Mucosa of stomach (tissue), 1 donor: ENCODE data around the gene MLXIP.
"Not testable (repeated sequence)": the region's sequence is repeated elsewhere in the genome, so short reads cannot be mapped to it uniquely, and the experiment has no call there.

Source experiments
- H3K27me3 ChIP-seq: one replicate; pipeline ENCODE4 v1.7.0; 2013; ENCODE audit warnings: mild to moderate bottlenecking, low read length; ENCODE audit not compliant: control insufficient read depth, insufficient read depth
- H3K36me3 ChIP-seq: one replicate; pipeline ENCODE4 v1.7.0; 2013; ENCODE audit warnings: low read length; ENCODE audit not compliant: control insufficient read depth, insufficient read depth
- H3K4me1 ChIP-seq: one replicate; pipeline ENCODE4 v1.7.0; 2013; ENCODE audit warnings: mild to moderate bottlenecking, low read length; ENCODE audit not compliant: control insufficient read depth, insufficient read depth
- H3K4me3 ChIP-seq: one replicate; pipeline ENCODE4 v1.7.0; 2013; ENCODE audit warnings: low read length
- H3K9ac ChIP-seq: one replicate; pipeline ENCODE4 v1.7.0; 2013; ENCODE audit warnings: mild to moderate bottlenecking, low read length, moderate library complexity
- H3K9me3 ChIP-seq: one replicate; pipeline ENCODE4 v1.7.0; 2013; ENCODE audit warnings: mild to moderate bottlenecking, low read length, moderate library complexity; ENCODE audit not compliant: control insufficient read depth
- donor health status: Pancreatic carcinoma.

MLXIP gene

DNA sequence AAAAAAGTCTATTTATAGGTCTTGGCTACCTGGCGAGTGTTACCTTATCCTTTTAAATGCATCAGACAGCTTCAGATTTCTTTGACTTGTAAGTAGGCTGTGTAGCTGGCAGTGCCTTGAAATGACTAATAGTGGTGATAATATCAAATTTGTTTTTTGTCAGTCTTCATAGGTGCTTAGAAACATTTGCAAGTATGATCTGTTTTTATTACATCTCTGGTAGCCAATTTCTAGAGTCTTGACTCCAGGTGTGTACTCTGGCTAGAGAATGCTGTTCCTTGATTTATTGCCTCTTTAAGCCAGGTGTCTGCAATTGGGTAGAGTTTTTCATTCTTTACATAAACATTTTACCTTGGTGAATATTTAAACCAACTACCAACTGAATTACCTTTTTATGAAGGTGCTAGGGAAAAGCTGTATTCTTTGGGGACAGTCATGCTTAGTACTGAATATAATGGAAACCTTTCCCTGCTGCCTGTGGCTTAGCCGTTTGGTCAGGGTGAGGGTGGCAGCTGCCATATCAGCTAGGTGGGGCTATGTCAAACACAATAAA, 32.6 kb downstream of the MLXIP start:
- Histone ChIP-seq H3K36me3 (no peaks in the 10 kb centered on the region), H3K27me3 (no peaks in the 10 kb centered on the region), H3K4me3 (no peak overlapping the region), H3K9me3 (no peaks in the 10 kb centered on the region), H3K9ac (peak overlapping the region; percentile 5), H3K4me1 (peaks cover 72% of the 10 kb centered on the region)

DNA sequence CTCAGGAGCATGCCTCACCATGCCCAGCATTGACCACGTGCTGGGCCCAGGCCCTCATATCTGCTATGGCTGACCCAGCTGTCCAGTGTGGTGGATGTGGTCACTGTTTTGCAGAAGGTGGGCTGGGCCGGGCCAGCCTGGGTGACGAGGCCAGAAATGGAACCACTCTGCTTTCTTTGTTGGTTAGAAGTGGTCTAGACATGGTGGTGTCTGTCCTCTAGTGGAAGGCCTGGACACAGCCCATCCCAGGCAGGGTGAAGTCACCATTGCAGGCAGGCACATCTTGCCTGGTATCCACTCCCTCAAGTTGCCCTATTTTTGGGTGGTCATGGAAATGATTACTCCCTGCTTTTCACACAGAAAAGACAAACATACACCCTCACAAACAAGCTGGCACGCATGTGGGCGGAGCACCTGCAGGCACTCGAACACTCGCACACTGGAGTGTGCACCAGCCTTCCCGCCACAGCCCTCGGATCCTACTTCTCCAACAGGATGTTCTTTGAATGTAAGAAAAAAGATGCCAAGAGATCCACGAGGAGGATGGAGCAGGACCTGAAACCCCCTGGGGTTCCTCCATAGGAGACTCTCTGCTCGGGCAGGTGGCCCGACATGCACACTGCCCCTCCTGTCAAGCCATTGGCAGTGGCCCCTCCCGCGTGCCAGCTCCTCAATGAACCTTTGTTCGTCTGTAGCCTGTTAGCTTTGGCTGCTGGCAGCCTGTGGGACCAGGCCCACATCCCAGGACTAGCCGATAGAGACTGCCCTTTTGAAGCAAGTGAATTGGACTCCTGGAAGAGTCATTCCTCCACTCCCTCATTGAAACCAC, 38.4 kb downstream of the MLXIP start:
- no peak overlapping the region for H3K9ac ChIP-seq
- H3K4me1 ChIP-seq: peaks cover 53% of the 10 kb centered on the region
- H3K36me3 ChIP-seq: no peaks in the 10 kb centered on the region
- H3K4me3 ChIP-seq: no peak overlapping the region
- H3K9me3 ChIP-seq: no peaks in the 10 kb centered on the region
- no peaks in the 10 kb centered on the region for H3K27me3 ChIP-seq

DNA sequence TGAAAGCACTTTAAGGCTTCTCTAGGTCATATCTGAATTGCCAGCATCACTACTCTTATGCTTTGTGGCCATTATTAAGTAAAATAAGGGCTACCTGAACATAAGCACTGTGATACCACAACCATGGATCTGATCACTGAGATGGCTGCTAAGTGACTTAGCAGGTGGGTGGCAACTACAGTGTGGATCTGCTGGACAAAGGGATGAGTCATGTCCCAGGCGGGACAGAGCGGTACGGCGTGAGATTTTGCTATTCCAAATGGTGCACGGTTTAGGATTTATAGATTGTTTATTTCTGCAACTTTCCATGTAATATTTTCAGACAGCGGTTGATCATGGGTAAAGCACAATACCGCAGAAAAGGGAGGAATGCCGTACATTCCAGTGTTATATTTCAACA, 39.4 kb downstream of the MLXIP start:
- Histone ChIP-seq H3K9ac (no peak overlapping the region), H3K9me3 (no peaks in the 10 kb centered on the region), H3K27me3 (no peaks in the 10 kb centered on the region), H3K4me3 (no peak overlapping the region), H3K36me3 (no peaks in the 10 kb centered on the region), H3K4me1 (peaks cover 47% of the 10 kb centered on the region)

DNA sequence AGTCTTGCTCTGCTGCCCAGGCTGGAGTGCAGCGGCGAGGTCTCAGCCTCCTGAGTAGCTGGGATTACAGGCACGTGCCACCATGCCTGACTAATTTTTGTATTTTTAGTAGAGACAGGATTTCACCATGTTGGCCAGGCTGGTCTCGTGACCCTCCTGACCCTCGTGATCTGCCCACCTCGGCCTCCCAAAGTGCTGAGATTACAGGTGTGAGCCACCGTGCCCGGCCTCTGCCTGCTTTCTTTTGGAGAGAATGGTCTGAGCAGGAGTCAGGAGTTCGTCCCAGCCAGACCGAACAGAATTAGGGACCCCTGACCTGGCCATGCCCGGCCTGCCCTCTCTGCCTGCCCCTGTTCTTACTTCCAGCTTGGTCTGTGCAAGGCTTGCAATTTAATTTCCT, 42.8 kb downstream of the MLXIP start:
- H3K4me3 ChIP-seq, H3K36me3 ChIP-seq, H3K9ac ChIP-seq, H3K27me3 ChIP-seq, H3K9me3 ChIP-seq: not testable (repeated sequence)
- peaks cover 39% of the 10 kb centered on the region for H3K4me1 ChIP-seq

DNA sequence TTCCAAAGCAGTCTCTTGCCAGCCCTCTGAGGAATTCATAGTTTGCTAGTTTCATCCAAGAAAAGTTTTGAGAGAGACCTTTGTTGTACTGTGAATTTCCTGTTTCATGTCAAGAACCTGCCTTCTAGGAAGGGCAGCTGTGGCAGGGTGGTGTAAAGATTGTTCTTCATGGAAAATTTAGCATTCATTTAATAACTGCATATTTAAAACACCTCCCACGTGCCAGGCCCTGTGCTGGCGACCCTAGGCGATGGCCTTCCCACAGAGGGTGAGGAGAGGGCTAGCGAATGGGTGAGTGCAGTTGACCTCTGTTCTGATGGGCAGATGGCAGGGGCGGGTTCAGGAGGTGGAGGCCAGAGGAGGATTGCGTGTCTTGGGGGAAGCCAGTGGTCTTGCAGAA, 43.2 kb downstream of the MLXIP start:
- H3K4me3 ChIP-seq: no peak overlapping the region
- no peaks in the 10 kb centered on the region for H3K27me3 ChIP-seq
- H3K4me1 ChIP-seq: peaks cover 38% of the 10 kb centered on the region
- H3K36me3 ChIP-seq: no peaks in the 10 kb centered on the region
- no peak overlapping the region for H3K9ac ChIP-seq
- H3K9me3 ChIP-seq: no peaks in the 10 kb centered on the region

DNA sequence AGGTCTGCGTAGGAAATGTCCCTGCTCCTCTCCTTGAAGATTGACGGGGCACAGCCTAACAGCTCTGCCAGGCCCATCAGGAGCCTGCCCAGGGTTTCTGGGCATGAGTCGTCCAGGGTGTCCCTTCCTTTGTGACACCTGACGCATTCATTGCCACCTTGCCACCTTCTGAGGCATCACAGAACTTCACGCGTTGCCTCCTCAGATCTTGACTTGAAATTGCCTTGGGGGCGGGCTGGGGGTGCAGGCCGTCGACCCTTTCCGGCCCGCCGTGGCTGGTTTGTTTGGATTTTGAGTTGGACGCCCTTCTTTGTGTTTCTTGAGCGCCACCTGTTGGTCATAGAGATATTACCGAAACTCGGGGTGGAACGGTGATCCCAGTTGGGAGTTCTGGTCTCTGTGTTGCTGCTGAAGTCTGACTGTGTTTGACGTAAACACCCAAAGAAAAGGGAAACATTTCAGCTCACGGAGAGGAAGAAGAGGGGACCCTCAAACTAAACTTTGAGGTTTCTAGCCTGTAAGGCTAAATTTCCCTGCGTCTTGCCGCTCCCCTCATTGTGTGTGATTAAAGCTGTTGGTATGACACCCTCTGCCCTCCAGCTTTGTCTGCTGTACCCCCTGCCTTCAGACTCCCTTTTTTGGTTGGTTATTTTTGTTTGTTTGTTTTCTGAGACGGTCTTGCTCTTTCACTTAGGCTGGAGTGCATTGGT, 44.6 kb downstream of the MLXIP start:
- Histone ChIP-seq H3K4me1 (peaks cover 23% of the 10 kb centered on the region), H3K9me3 (no peaks in the 10 kb centered on the region), H3K36me3 (peaks cover 7% of the 10 kb centered on the region), H3K27me3 (no peaks in the 10 kb centered on the region), H3K9ac (peak overlapping the region; percentile 47), H3K4me3 (no peak overlapping the region)

DNA sequence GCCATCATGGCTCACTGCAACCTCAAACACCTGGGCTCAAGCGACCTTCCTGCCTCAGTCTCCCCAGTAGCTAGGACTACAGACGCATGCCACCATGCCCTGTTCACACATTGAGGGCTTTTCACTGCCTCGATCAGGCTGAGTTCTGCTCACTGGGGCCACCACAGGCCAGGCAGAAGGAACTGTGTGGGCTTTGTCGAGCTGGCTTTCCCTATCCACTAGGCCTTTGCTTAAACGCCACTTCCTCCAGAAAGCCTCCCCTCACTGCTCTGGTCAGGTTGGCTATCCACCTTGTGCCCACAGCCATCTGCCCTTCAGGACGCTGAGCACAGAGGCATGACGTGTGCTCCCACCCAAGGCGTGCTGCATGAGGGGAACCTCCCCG, 45.2 kb downstream of the MLXIP start:
- peaks cover 8% of the 10 kb centered on the region for H3K36me3 ChIP-seq
- H3K4me1 ChIP-seq: peaks cover 20% of the 10 kb centered on the region
- H3K9me3 ChIP-seq: no peaks in the 10 kb centered on the region
- peak overlapping the region; percentile 3 for H3K9ac ChIP-seq
- no peak overlapping the region for H3K4me3 ChIP-seq
- no peaks in the 10 kb centered on the region for H3K27me3 ChIP-seq

DNA sequence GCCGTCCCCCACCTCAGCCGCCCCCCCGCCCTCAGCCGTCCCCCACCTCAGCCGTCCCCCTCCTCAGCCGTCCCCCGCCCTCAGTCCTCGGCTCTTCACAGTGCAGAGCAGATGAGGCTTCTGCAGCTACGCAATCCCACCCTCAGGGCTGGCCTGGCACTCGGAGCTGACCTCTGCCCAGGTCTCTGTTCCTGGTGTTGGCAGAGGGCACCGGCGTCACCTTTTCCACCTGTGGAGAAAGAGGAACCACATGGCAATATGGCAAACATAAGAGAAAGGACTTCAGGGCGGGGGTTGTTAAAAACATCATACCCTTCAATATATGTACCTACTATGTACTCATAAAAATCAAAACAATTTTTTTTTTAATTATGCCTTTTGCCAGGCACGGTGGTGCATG, 45.8 kb downstream of the MLXIP start:
- H3K9ac ChIP-seq: no peak overlapping the region
- no peaks in the 10 kb centered on the region for H3K9me3 ChIP-seq
- H3K27me3 ChIP-seq: no peaks in the 10 kb centered on the region
- peaks cover 15% of the 10 kb centered on the region for H3K36me3 ChIP-seq
- H3K4me1 ChIP-seq: peaks cover 20% of the 10 kb centered on the region
- H3K4me3 ChIP-seq: no peak overlapping the region

DNA sequence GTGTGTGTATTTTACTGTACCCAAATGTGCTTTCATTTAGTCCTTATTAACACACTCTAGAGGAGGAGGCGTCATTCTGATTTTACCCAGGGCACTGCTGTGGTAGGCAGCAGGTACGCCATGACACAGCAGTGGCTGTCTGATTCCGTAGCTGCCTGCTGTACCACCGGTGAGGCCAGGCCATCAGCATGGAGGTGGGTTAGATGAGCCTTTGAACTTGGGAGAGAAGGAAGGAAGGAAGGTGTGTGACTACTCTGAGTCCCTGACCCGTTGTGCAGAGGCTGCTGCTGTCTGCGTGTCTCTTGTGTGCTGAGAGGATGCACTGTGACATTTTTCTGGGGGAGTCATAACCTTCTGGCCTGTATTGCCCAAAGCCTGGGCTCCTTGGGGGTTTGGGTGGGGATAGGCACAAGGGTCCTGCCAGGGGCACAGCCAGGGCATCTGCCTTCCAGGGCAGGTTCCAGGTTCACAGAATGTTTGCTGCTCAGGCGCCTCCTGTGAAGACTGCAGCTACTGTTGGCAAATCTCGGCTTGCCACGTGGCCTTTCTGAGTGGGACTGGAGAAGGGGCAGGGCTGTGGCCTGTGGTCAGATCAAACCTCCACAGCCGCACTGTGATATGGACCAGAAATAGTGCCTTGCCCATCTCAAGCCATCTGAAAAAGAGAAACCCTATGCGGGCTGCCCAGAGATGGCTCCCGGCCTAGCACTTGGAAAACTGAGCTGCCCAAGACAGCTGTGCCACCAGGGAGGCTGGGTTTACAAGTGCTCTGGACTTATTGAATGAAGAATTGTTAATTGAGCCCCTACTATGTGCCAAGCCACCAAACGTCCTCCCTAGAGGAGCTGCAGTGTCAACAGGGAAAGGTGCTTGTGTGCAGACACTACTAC, 47.1 kb downstream of the MLXIP start:
- Histone ChIP-seq H3K9me3 (no peaks in the 10 kb centered on the region), H3K27me3 (no peaks in the 10 kb centered on the region), H3K9ac (no peak overlapping the region), H3K4me1 (peaks cover 23% of the 10 kb centered on the region), H3K36me3 (peaks cover 22% of the 10 kb centered on the region), H3K4me3 (no peak overlapping the region)

DNA sequence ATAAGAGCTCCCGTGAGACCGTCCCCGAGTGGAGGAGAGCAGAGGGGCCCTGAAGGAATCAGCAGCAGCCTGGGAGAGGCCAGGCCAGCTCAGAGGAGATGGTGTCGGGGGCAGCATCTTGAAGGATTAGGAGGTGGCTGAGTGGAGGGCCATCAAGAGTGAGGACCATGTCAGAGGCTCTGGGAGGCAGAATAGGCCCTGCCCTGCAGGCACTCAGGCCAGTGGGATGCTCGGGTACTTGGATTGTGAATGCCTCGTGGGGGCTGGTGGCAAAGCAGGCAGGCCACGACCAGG, 47.7 kb downstream of the MLXIP start:
- Histone ChIP-seq H3K27me3 (no peaks in the 10 kb centered on the region), H3K4me1 (peaks cover 23% of the 10 kb centered on the region), H3K4me3 (no peak overlapping the region), H3K9ac (no peak overlapping the region), H3K36me3 (peaks cover 26% of the 10 kb centered on the region), H3K9me3 (no peaks in the 10 kb centered on the region)

DNA sequence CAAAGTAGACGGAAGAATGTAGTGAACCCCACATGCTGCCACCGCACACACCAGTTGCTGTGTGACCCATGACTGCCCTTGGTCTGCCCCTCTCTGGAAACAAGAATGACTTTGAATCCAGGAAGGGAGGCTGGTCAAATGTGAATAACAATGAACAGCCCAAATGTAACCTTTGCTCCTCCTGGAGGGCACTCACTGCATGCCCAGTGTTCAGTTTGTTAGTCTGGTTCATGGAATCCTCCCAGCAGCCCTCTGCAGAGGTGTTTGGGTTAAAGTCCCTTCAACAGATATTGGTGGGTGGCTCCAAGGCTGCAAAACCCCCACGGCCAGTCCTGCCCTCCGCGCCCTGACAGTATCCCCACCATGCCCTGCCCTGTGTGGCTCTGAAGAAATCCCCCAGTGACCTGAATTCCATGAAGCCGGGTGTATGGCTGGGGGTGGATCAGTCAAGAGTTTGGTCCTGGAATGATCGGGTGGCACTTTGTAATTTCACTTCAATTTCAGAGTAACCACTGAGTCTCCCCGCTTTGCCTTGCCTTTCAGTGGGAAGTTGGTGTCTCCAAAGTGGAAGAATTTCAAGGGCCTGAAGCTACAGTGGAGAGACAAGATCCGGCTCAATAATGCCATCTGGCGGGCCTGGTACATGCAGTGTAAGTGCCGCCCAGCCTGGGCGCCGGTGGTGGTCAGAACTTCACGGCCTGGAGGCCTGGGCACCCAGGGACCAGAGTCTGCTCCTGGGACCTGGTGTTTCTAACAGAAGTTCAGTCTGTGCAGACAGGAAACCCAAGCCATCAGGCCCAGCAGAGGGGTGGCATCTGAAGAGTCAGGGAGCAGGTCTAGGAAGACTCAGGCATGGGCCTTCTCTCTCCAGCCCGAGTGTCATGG, 48.4 kb downstream of the MLXIP start:
- no peaks in the 10 kb centered on the region for H3K27me3 ChIP-seq
- no peak overlapping the region for H3K4me3 ChIP-seq
- no peaks in the 10 kb centered on the region for H3K9me3 ChIP-seq
- peaks cover 26% of the 10 kb centered on the region for H3K36me3 ChIP-seq
- peaks cover 23% of the 10 kb centered on the region for H3K4me1 ChIP-seq
- no peak overlapping the region for H3K9ac ChIP-seq
